ENCODE measurements around the gene ZNF132. TPM values are rescaled to one million over a fixed set of nuclear protein-coding genes. Genes with fewer than 3 reads are reported as not detected.

The ZNF132 gene
- total and polyA plus RNA-seq, 9 of the 15 experiments (the other 6 are each of a cell fraction or from before 2014, with no cell fraction given) = 0.03 to 0.42 (median 0.10) TPM; not detected in 5

DNA sequence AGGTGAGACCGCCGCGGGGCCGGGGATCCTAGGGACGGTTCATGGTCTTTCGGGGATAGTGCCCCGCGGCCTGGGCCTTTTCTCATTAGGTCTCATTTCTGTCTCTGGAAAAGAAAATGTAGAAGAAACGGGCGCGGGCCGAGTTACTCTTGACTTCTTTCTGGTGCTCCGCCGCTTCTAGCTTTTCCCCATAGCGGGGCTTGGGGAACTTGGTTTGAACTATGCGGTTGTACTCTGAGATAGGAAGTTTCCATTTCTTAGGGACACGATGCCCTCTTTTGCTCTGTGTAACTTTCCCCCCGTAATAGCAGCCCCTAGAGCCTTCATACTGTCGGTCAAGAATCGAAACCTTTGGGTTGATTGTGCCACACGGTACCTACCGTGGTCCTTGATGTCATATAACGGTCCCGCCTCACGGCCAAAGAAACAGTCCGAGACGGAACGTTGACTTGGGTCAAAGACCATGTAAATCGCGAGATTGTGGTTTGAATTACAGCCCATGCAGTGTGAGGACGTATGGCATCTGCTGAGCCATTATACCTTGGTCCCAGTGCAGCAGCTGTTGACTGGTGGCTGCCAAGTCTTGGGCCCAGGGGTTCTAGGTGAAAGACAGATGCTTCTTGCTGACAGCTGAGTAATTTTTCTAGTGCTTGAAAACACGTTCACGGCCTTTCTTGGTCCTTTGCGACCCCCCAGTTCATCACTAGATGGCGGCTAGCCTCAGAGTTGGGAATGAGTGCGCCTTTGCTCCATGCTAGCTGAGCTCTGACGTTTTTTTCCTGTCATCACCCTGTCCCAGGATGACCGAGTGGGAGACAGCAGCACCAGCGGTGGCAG is 52.4 kb downstream of the ZNF132 start (continued):
- TF ChIP-seq GTF2E2 (tag; IDR thresholded peaks at IDR 0.05) (peak; percentile 1; the same call in 1 of the 2 replicates), EHMT2 (IDR thresholded peaks at IDR 0.05) (no peak), GABPA (tag; conservative IDR thresholded peaks at IDR 0.05; ENCODE audit: low read depth) (peak; percentile 89), GTF2A2 (tag; IDR thresholded peaks at IDR 0.05) (0 out of 2 replicates have a peak, but pooled peaks have one; percentile 71), ZNF224 (CRISPR knock-in tag; IDR thresholded peaks at IDR 0.05) (0 out of 2 replicates have a peak, but pooled peaks have one; percentile 54), ZNF184 (CRISPR knock-in tag; IDR thresholded peaks at IDR 0.05) (no peak)
- TF ChIP-seq, protein P1, sequence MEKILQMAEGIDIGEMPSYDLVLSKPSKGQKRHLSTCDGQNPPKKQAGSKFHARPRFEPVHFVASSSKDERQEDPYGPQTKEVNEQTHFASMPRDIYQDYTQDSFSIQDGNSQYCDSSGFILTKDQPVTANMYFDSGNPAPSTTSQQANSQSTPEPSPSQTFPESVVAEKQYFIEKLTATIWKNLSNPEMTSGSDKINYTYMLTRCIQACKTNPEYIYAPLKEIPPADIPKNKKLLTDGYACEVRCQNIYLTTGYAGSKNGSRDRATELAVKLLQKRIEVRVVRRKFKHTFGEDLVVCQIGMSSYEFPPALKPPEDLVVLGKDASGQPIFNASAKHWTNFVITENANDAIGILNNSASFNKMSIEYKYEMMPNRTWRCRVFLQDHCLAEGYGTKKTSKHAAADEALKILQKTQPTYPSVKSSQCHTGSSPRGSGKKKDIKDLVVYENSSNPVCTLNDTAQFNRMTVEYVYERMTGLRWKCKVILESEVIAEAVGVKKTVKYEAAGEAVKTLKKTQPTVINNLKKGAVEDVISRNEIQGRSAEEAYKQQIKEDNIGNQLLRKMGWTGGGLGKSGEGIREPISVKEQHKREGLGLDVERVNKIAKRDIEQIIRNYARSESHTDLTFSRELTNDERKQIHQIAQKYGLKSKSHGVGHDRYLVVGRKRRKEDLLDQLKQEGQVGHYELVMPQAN (IDR thresholded peaks at IDR 0.05; ENCODE audit: borderline replicate concordance) = peak; percentile 97

Measured in K562 (cell line).